ENCODE measurements around the gene HLA-DPB1. TPM values are rescaled to one million over a fixed set of nuclear protein-coding genes. Genes with fewer than 3 reads are reported as not detected.

HLA-DPB1 gene
- total and polyA plus RNA-seq, 9 of the 15 experiments (the other 6 are each of a cell fraction or from before 2014, with no cell fraction given), result 0.07 to 1.2 (median 0.51) TPM

DNA sequence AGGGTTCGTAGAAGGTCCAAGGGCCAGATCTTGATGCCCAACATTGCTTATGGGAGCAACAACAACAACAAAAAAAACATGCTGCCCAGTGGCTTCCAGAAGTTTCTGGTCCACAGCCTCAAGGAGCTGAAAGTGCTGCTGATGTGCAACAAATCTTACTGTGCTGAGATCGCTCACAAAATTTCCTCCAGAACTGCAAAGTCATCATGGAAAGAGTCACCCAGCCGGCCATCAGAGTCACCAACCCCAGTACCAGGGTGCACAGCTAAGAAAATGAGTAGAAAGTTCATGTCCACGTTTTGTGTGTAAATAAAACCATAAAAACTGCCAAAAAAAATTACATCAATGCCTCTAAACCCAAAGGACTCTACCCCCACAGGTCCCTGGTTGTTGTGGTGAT is 3.8 kb downstream of the HLA-DPB1 start (continued):
- TF ChIP-seq, protein P1, sequence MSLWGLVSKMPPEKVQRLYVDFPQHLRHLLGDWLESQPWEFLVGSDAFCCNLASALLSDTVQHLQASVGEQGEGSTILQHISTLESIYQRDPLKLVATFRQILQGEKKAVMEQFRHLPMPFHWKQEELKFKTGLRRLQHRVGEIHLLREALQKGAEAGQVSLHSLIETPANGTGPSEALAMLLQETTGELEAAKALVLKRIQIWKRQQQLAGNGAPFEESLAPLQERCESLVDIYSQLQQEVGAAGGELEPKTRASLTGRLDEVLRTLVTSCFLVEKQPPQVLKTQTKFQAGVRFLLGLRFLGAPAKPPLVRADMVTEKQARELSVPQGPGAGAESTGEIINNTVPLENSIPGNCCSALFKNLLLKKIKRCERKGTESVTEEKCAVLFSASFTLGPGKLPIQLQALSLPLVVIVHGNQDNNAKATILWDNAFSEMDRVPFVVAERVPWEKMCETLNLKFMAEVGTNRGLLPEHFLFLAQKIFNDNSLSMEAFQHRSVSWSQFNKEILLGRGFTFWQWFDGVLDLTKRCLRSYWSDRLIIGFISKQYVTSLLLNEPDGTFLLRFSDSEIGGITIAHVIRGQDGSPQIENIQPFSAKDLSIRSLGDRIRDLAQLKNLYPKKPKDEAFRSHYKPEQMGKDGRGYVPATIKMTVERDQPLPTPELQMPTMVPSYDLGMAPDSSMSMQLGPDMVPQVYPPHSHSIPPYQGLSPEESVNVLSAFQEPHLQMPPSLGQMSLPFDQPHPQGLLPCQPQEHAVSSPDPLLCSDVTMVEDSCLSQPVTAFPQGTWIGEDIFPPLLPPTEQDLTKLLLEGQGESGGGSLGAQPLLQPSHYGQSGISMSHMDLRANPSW (CRISPR knock-in tag; IDR thresholded peaks at IDR 0.05), result no peak

DNA sequence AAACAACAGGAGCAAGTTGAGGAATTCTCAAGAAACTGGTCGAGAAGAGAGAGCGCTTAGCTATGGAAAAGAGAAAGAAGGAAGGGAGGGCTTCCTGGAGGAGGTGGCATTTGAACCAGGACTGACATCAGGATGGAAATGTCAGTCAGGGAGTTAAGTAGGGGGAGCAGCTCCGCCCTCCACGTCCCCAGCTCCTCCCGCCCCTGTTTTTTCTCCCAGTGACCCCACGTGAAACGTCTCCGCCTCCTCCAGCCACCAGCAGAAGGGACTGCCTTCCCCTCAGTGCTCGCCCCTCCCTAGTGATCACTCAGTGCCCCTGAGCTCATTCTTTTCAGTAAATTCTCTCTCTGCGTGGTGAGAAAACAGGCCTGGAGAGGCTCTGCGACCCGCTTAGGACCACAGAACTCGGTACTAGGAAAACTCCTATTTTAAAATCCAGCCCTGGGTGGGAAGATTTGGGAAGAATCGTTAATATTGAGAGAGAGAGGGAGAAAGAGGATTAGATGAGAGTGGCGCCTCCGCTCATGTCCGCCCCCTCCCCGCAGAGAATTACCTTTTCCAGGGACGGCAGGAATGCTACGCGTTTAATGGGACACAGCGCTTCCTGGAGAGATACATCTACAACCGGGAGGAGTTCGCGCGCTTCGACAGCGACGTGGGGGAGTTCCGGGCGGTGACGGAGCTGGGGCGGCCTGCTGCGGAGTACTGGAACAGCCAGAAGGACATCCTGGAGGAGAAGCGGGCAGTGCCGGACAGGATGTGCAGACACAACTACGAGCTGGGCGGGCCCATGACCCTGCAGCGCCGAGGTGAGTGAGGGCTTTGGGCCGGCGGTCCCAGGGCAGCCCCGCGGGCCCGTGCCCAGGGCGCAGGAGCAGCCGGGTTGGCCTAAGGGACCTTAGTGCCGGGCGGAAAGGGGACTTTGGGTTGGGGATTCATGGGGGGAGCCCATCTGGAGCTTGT is 4.6 kb downstream of the HLA-DPB1 start:
- intact Hi-C loops (cut with micrococcal nuclease) (no loop called here), in situ Hi-C loops (cut with MboI) (no loop called here)
- H3K4me1 ChIP-seq (replicated peaks in 1 of 2; ENCODE audit: control insufficient read depth in 2 of 2, insufficient read depth in 2 of 2, low read length in 2 of 2), result peaks cover 0 to 6% of the 10 kb centered on the region in 2 experiments; a peak in 2 of 5 replicates
- ChIA-PET CTCF (ENCODE audit: low intra/inter-chr PET ratio) (interaction anchor here (0.6 kb wide), 1 partner anchor 137 kb away, joined by 3 read pairs; no protein-coding TSS in a partner anchor), POLR2A (interaction anchor here (0.6 kb wide), 2 partner anchors 18 to 126 kb away, joined by 3 read pairs; no protein-coding TSS in a partner anchor)
- H3K4me2 ChIP-seq (ENCODE audit: insufficient read depth, low read length), result no peak overlapping the region
- DNase-seq (ENCODE audit: extremely low read depth in 1 of 4, low spot score in 3 of 4), result peak; percentile 36 to 45 (median 38)
- peak overlapping the region; percentile 44; the same call in 1 of the 2 replicates for H2AFZ ChIP-seq (ENCODE audit: low read depth, low read length)
- no peaks in the 10 kb centered on the region for H3K9me3 ChIP-seq (replicated peaks; ENCODE audit: control insufficient read depth, insufficient read depth, low read depth, low read length)
- H3K9me1 ChIP-seq (ENCODE audit: control insufficient read depth, insufficient read depth, low read length), result no peaks in the 10 kb centered on the region
- H3K9ac ChIP-seq (ENCODE audit: insufficient read depth in 1 of 2, low read depth in 2 of 2, low read length in 2 of 2), result peak overlapping the region in 1 of 2 experiments; percentile 32; a peak in 1 of 4 replicates
- no peaks in the 10 kb centered on the region for H3K36me3 ChIP-seq (ENCODE audit: control insufficient read depth, insufficient read depth, low read length)
- WGBS (ENCODE audit: insufficient coverage, low coverage, missing lambda C conversion rate), result 3% methylated on average over 39 of the region's 49 CpGs
- peak; percentile 61 for ATAC-seq
- no peak overlapping the region for H3K4me3 ChIP-seq
- H4K20me1 ChIP-seq (replicated peaks; ENCODE audit: control insufficient read depth, insufficient read depth, low read length), result no peaks in the 10 kb centered on the region
- peaks cover 34 to 57% of the 10 kb centered on the region in 2 experiments for H3K27me3 ChIP-seq (ENCODE audit: control insufficient read depth in 2 of 2, insufficient read depth in 2 of 2, low read length in 2 of 2)
- BruUV-seq (replicated peaks), result no TSS peak
- H3K27ac ChIP-seq (ENCODE audit: extremely low read depth, low read depth, low read length), result no peak overlapping the region
- no peaks in the 10 kb centered on the region for H3K79me2 ChIP-seq (ENCODE audit: control insufficient read depth, insufficient read depth, low read length)
- FAIRE-seq, result no peak
- TF ChIP-seq, protein P2, sequence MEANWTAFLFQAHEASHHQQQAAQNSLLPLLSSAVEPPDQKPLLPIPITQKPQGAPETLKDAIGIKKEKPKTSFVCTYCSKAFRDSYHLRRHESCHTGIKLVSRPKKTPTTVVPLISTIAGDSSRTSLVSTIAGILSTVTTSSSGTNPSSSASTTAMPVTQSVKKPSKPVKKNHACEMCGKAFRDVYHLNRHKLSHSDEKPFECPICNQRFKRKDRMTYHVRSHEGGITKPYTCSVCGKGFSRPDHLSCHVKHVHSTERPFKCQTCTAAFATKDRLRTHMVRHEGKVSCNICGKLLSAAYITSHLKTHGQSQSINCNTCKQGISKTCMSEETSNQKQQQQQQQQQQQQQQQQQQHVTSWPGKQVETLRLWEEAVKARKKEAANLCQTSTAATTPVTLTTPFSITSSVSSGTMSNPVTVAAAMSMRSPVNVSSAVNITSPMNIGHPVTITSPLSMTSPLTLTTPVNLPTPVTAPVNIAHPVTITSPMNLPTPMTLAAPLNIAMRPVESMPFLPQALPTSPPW (CRISPR knock-in tag; IDR thresholded peaks at IDR 0.05), result 0 out of 2 replicates have a peak, but pooled peaks have one; percentile 12
- TF ChIP-seq, protein P3, sequence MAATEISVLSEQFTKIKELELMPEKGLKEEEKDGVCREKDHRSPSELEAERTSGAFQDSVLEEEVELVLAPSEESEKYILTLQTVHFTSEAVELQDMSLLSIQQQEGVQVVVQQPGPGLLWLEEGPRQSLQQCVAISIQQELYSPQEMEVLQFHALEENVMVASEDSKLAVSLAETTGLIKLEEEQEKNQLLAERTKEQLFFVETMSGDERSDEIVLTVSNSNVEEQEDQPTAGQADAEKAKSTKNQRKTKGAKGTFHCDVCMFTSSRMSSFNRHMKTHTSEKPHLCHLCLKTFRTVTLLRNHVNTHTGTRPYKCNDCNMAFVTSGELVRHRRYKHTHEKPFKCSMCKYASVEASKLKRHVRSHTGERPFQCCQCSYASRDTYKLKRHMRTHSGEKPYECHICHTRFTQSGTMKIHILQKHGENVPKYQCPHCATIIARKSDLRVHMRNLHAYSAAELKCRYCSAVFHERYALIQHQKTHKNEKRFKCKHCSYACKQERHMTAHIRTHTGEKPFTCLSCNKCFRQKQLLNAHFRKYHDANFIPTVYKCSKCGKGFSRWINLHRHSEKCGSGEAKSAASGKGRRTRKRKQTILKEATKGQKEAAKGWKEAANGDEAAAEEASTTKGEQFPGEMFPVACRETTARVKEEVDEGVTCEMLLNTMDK (IDR thresholded peaks at IDR 0.05; ENCODE audit: borderline replicate concordance, insufficient read depth, low read depth, low read length, poor library complexity, severe bottlenecking), result no peak
- TF ChIP-seq, protein P4, sequence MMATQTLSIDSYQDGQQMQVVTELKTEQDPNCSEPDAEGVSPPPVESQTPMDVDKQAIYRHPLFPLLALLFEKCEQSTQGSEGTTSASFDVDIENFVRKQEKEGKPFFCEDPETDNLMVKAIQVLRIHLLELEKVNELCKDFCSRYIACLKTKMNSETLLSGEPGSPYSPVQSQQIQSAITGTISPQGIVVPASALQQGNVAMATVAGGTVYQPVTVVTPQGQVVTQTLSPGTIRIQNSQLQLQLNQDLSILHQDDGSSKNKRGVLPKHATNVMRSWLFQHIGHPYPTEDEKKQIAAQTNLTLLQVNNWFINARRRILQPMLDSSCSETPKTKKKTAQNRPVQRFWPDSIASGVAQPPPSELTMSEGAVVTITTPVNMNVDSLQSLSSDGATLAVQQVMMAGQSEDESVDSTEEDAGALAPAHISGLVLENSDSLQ (IDR thresholded peaks at IDR 0.05), result peak; percentile 63
- TF ChIP-seq ZNF436 (CRISPR knock-in tag; IDR thresholded peaks at IDR 0.05) (peak; percentile 87), ZNF324 (CRISPR knock-in tag; IDR thresholded peaks at IDR 0.05) (no peak), BCOR (IDR thresholded peaks at IDR 0.05) (peak; percentile 76; the same call in 1 of the 2 replicates)
- TF ChIP-seq, protein P5, sequence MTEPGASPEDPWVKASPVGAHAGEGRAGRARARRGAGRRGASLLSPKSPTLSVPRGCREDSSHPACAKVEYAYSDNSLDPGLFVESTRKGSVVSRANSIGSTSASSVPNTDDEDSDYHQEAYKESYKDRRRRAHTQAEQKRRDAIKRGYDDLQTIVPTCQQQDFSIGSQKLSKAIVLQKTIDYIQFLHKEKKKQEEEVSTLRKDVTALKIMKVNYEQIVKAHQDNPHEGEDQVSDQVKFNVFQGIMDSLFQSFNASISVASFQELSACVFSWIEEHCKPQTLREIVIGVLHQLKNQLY (CRISPR knock-in tag; conservative IDR thresholded peaks at IDR 0.05), result no peak

All from K562 (cell line).